SIG-M5 (cell line): ENCODE results near the gene PIPOX.

Experiments
- DNase-seq: peaks from one replicate; lab custom pipeline; 2025; lab: John Stamatoyannopoulos, UW

Gene PIPOX

DNA sequence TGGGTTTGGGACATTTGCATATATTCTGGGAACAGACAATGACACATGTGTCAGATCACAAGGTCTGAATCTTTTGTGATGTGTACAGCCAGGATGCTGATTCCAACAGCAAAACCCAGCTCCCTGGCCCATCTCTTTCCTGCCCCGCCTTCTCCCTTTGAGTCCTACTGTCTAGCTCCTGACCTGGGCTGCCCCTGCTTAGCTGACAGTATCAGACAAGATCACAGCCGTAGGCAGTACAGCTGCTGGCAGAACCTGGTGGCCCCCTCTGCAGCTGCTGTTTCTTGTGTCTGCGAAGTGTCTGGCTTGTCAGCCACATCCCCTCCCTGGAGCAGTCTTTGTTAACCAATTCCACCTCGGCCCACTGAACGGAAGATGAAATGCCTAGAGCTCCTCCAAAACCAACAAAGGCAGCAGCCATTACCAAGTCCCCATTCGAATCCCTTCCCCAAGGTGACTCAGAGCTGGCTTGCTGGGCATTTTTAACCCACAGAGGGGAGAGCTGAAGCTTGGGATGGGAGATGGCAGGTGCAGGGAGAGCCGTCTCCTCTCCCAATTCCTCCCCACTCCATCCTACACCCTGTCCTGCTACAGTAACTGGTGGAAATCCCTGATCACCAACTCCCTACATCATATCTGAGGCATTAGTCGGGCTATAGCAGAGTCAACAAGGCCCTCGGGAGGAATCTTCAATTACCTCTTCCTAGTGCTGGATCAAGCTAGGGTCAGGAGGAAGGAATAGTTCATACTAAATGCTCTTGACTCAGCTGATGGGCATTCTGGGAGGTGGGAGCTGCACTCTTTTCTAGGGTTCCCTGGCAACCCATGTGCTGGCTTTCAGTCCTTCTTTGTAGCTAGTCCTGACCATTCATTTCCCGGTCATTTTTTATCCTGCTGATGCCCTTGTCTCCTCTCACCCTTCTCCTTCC lies 5.8 kb downstream of the PIPOX start:
- no peak for DNase-seq

DNA sequence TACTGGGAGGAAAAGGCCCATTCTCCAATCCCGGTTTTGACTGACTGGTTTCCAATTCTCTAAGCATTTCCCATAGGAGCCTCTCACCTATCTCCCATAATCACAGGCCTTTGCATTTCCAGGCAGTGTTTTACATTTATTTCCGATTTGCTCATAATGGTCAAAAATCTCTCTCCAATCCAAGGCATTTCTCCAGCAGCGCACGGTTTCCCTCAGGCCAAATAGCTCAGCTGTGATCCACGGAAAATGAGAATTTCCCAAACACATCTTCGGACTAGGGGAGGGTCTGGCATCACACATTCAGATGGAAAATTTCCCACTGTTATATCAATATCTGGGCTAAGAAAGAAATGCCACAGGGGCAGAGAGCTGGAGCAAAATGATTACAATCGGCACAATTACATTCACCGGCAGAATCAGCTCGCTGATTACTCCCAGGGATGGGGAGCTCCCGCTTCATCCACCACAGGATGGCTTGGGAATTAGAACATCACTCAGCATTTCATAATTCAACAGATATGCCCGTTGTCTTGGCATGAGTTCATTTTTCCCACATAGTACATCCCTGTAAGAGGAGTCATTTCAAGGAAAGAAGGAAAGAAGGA lies 6.7 kb downstream of the PIPOX start:
- DNase-seq: no peak

- DNase-seq: no peak
Measured at GRCh38 chr17:29050176-29050575, 7.2 kb downstream of the PIPOX start.

- no peak for DNase-seq
Measured at GRCh38 chr17:29051194-29051593, 8.3 kb downstream of the PIPOX start.

GRCh38 chr17:29051731-29052130 lies 8.8 kb downstream of the PIPOX start:
- DNase-seq: no peak

- no peak for DNase-seq
Measured at GRCh38 chr17:29054835-29055234, 11.9 kb downstream of the PIPOX start.

GRCh38 chr17:29057361-29057760 lies 14.4 kb downstream of the PIPOX start:
- no peak for DNase-seq

GRCh38 chr17:29058391-29058790 lies 15.4 kb downstream of the PIPOX start:
- no peak for DNase-seq

GRCh38 chr17:29059281-29059680 lies 16.3 kb downstream of the PIPOX start:
- DNase-seq: no peak

DNA sequence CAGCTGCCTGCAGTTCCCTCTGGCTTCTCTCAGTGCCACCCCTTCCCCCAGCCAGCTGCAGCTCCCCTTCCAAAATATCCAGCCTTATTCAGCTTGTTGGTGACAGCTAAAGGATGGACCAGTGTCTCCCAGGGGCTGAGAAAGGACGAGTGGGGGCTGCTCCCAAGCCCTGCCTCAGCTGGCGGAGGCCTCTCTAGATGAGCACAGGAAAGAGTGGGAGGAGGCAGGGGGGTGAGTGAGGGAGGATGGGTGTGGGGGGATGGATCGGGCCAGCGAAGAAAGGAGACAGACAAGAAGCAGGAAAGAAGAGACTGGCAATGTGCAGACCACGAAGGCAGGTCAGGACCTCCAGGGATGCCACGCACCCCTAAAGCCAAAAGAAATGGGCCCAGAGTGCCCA lies 17.5 kb downstream of the PIPOX start:
- no peak for DNase-seq

- no peak for DNase-seq
Measured at GRCh38 chr17:29061036-29061435, 18.1 kb downstream of the PIPOX start.

DNA sequence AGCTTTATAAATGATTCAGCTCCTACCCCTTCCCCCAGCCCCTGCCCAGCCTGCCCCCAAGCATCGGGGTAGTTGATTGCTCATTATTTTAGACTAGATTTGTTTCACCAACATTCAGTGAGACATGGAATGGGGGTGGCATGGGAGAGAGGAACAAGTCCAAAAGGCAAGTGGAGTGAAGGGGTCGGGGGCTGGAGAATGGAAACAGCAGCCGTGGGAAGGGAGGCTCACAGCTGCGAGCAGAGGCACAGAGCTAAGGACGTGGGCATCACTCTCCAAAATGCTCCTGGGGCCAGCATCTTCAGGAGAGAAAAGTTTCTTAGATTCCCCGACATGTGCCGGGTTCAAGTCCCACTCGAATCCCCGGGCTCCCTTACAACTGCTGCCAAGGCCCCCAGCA lies 19.3 kb downstream of the PIPOX start:
- no peak for DNase-seq

DNA sequence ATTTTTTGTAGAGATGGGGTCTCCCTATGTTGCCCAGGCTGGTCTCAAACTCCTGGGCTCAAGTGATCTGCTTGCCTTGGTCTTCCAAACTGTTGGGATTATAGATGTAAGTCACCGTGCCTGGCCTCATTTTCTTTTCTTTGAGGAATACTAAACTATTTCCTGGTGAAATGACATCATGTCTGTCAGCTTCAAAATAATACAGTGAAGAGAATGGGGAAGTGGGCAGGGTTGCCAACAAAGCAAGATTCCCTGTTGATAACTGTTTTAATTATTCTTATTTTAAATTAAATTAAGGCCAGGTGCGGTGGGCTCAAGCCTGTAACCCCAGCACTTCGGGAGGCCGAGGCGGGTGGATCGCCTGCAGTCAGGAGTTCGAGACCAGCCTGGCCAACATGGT lies 21.1 kb downstream of the PIPOX start:
- no peak for DNase-seq

- no peak for DNase-seq
Measured at GRCh38 chr17:29066047-29066446, 23.1 kb downstream of the PIPOX start.

- DNase-seq: no peak
Measured at GRCh38 chr17:29066606-29067005, 23.7 kb downstream of the PIPOX start.

DNA sequence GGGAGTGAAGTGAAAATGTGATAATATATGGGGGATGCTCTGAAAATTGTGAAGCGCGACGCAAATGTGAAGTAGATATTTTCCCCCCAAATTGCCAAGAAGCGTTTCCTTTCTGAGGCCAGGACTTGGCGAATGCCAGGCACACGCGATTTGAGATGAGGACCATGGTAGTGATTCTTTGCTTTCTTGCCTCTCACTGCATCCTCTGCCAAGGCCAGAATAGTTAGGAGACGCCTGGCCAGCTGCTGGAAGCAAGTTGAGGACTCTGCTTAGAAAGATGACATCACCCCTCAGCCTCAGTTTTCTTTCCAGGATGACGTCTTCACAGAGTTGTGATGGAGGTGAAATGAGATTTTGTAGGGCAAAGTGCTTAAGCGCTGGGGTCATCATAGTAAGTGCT lies 25.9 kb downstream of the PIPOX start:
- no peak for DNase-seq

GRCh38 chr17:29069526-29070041 lies 26.6 kb downstream of the PIPOX start:
- DNase-seq: no peak

DNA sequence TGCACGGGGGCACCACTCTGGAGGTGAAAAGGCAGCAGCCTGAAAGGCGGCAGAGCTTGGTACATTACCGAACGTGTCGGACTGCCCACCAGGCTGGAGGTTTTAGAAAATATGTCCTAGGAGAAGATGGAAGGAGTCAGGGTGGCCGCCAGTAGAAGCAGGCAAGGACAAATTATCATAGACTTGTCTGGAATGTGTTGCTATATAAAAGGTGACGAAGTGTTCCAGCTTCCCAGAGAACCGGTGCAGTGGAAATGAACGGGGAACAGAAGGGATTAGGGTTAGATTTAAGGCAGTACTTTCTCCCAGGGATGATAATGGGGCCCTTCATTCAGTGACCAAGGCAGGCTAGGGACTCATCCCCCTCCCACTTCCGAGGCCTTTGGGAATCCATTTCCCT lies 27.4 kb downstream of the PIPOX start:
- no peak for DNase-seq

DNA sequence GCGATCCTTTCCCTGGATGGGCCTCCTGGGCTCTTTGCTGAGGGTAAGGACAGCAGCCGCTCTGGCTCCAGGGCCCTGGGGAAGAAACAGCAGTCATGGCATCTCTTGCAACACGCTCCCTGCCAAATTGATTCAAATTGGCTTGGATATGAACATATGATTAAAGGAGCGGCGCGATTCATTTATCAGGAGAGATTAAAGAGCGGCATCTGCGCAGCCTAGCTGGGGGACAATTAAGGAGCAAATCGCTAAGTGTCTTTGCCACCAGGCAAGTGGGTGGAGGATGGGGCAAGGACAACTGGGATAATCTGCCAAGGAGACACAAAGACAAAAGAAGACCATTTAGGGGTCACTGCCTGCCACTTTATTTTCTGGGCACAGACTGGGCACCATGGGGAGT lies 27.8 kb downstream of the PIPOX start:
- no peak for DNase-seq

- DNase-seq: no peak
Measured at GRCh38 chr17:29071303-29071702, 28.4 kb downstream of the PIPOX start.

- DNase-seq: no peak
Measured at GRCh38 chr17:29073045-29073444, 30.1 kb downstream of the PIPOX start.

GRCh38 chr17:29073520-29073919 lies 30.6 kb downstream of the PIPOX start:
- DNase-seq: no peak

DNA sequence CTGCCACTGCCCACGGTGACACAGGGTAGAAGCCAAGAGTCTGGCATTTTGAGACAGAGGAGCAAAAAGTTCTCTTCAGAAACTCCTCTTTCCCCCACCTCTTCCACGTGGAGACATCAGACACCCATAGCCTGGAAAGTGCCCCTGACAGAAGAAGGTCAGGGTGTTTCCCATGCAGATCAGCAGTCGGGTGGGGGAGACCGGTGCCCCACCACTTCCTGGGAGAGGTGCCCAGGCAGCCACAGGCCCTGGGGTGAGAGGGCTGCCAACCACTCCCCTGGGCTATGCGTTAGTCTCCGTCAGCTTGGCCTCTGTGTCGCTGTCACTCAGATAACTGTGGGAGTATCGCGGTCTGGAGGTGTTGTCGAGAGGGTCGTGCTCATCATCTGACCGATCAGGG lies 31.5 kb downstream of the PIPOX start:
- DNase-seq: no peak
